ENCODE measurements around the gene TMEM132A. TPM values are rescaled to one million over a fixed set of nuclear protein-coding genes. Genes with fewer than 3 reads are reported as not detected.

The TMEM132A gene
- total and polyA plus RNA-seq, 9 of the 15 experiments (the other 6 are each of a cell fraction or from before 2014, with no cell fraction given), result 0.04 to 1.1 (median 0.18) TPM; not detected in 4

- TF ChIP-seq STAT6 (CRISPR knock-in tag; IDR thresholded peaks at IDR 0.05), result peak; percentile 67; the same call in 1 of the 2 replicates
- no peak for TF ChIP-seq ID3 (CRISPR knock-in tag; IDR thresholded peaks at IDR 0.05)
- TF ChIP-seq ID3 (tag; IDR thresholded peaks at IDR 0.05), result 0 out of 2 replicates have a peak, but pooled peaks have one; percentile 12
- 0 out of 2 replicates have a peak, but pooled peaks have one; percentile 16 for TF ChIP-seq EP300 (IDR thresholded peaks at IDR 0.05; ENCODE audit: low read length)
- peak; percentile 57 for TF ChIP-seq ETS1 (conservative IDR thresholded peaks at IDR 0.05; ENCODE audit: control insufficient read depth, low read depth, low read length)
- TF ChIP-seq ZNF583 (CRISPR knock-in tag; IDR thresholded peaks at IDR 0.05), result 0 out of 2 replicates have a peak, but pooled peaks have one; percentile 22
- peak; percentile 89 for TF ChIP-seq ZNF592 (IDR thresholded peaks at IDR 0.05)
- peak; percentile 13; the same call in 1 of the 2 replicates for TF ChIP-seq ZNF431 (CRISPR knock-in tag; IDR thresholded peaks at IDR 0.05)
Observed at GRCh38 chr11:60913793-60914632, 10.2 kb upstream of the TMEM132A start, which contains the start of gene TMEM109 (continued).
